DND-41 (cell line): ENCODE measurements around the gene GLIPR2.

Source experiments
- CTCF ChIP-seq: IDR thresholded peaks from 2 replicates; pipeline ENCODE4 v1.5.1; 2012; ENCODE audit warnings: borderline replicate concordance, low read length, moderate library complexity, mild to moderate bottlenecking; ENCODE audit not compliant: poor library complexity, severe bottlenecking; ENCODE audit errors: extremely low read depth
- EZH2 ChIP-seq: IDR thresholded peaks from 3 replicates; pipeline ENCODE4 v1.6.1; 2012; ENCODE audit warnings: borderline replicate concordance, low read depth, mild to moderate bottlenecking, moderate library complexity, low read length, inconsistent platforms; ENCODE audit not compliant: severe bottlenecking

- TF ChIP-seq CTCF (no peak), EZH2 (no peak)
These were observed 4.8 kb downstream of the GLIPR2 start for GRCh38 chr9:36141288-36141687.
